ENCODE results near the gene RAB11A. TPM values are rescaled to one million over a fixed set of nuclear protein-coding genes. Genes with fewer than 3 reads are reported as not detected.
A peak's percentile ranks its signal among the peaks of the same experiment; 100 is the strongest.

The RAB11A gene
- 100 to 1,000 TPM; 158 to 159 TPM for total RNA-seq
- polyA plus RNA-seq: 194 TPM

DNA sequence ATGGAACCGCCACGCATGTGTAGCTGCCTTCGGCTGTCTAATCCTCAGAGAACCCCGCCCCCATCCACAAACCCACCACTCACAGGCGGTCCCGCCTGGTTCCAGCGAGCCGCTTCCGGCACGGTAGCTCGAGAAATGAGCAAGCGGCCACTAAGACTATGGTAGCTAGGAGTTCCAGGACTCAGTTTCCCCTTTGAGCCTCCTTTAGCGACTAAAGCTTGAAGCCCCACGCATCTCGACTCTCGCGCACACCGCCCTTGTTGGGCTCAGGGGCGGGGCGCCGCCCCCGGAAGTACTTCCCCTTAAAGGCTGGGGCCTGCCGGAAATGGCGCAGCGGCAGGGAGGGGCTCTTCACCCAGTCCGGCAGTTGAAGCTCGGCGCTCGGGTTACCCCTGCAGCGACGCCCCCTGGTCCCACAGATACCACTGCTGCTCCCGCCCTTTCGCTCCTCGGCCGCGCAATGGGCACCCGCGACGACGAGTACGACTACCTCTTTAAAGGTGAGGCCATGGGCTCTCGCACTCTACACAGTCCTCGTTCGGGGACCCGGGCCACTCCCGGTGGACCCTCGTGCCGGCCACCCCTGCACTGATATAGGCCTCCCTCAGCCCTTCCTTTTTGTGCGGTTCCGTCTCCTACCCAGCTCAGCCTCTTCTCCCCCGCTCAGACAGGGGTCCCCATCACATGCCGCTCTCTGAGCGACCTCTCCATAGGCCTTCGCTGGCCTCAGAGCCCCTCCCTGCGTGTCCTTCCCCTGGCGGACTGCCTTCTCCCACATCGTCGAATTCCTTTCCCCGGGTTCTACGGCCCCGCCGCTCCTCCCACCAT is at the start of gene RAB11A:
TSS of gene RAB11A (plus strand) at position 366 of the 828 bp plus-strand sequence. CDS start at position 461, 95 bp downstream.
- DNase-seq: peak; percentile 92 to 97 (median 96)
- ChIA-PET CTCF (interaction anchor here (0.7 to 2.6 kb wide), 18 partner anchors 9 to 629 kb away, joined by 3 to 18 read pairs (median 4); partner anchors contain the start of gene INTS14), POLR2A (interaction anchor here (0.8 to 2.4 kb wide), 8 partner anchors 10 to 565 kb away, joined by 3 to 24 read pairs (median 6); partner anchors contain the start of genes DENND4A, HACD3, INTS14 and RNU5B-1)
- Mint-ChIP-seq H3K27ac (peak within 1 kb of the TSS; percentile 97 to 100 (median 98)), H3K9me3 (peaks cover 0 to 4% (median 0%) of the 10 kb centered on the region in 5 donors), H3K4me1 (peaks cover 25 to 45% (median 43%) of the 10 kb centered on the region in 3 donors), H3K27me3 (peaks cover 0 to 12% of the 10 kb centered on the region in 2 donors), H3K4me3 (peak within 1 kb of the TSS; percentile 97 to 100 (median 99)), H3K36me3 (peaks cover 0 to 18% (median 0%) of the 10 kb centered on the region in 3 donors)
- Histone ChIP-seq H3K9me3 (ENCODE audit: low read length) (no peaks in the 10 kb centered on the region), H3K27me3 (ENCODE audit: insufficient read depth, low read length, poor library complexity, severe bottlenecking) (no peaks in the 10 kb centered on the region), H3K4me3 (ENCODE audit: low read length) (peak within 1 kb of the TSS; percentile 97), H3K4me1 (ENCODE audit: insufficient read depth, low read length) (peaks cover 25% of the 10 kb centered on the region), H3K36me3 (ENCODE audit: insufficient read depth, low read length) (no peaks in the 10 kb centered on the region), H3K27ac (ENCODE audit: low read depth, low read length) (peak within 1 kb of the TSS; percentile 96)

DNA sequence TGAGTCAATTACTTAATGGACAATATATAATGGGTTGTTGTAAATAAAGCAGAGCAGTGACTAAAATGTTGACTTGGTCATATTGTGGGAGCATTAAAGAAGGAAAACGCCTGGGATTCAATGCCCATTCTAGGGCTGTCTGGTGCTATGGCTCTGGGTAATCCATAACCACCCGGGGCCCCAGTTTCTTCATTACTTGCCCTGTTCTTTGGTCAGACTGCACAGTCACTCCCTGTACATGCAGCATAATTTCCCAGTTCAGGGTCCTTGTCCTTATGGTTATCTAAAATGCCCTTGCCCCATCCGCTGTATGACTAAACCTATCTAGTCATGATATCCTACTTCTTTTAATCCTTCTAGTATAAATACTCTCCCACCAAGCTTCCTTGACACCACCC is 49.7 kb upstream of the RAB11A start:
- no peaks in the 10 kb centered on the region for H3K9me3 ChIP-seq (ENCODE audit: low read length)

DNA sequence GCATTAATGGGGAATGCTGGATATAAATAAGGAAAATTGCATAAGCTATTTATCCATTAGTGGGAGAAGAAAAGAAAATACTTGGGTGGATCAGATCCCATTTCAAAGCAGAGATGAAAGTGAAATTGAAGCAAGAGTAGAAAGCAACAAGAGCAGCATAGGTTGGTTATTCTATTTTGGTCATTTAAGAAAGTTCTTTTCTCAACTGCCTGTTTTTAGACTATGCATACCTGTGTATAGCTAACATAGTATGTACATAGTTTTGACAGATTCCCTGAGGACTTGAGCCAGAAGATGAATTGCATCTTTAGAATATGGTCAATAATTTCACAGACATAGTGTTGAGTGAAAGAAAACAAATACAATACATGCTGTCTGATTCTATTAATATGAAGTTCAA is 48.2 kb upstream of the RAB11A start:
- peak overlapping the region; percentile 26 to 96 (median 91) for H3K27ac Mint-ChIP-seq
- no peak for DNase-seq
- H3K36me3 Mint-ChIP-seq: no peaks in the 10 kb centered on the region
- H3K27me3 Mint-ChIP-seq: no peaks in the 10 kb centered on the region
- peaks cover 52 to 62% (median 53%) of the 10 kb centered on the region in 3 donors for H3K4me1 Mint-ChIP-seq
- Histone ChIP-seq H3K27ac (ENCODE audit: low read depth, low read length) (no peak overlapping the region), H3K9me3 (ENCODE audit: low read length) (no peaks in the 10 kb centered on the region), H3K36me3 (ENCODE audit: insufficient read depth, low read length) (no peaks in the 10 kb centered on the region), H3K4me3 (ENCODE audit: low read length) (no peak overlapping the region), H3K27me3 (ENCODE audit: insufficient read depth, low read length, poor library complexity, severe bottlenecking) (no peaks in the 10 kb centered on the region), H3K4me1 (ENCODE audit: insufficient read depth, low read length) (peaks cover 47% of the 10 kb centered on the region)
- no peak overlapping the region for H3K4me3 Mint-ChIP-seq
- no peaks in the 10 kb centered on the region for H3K9me3 Mint-ChIP-seq
- ChIA-PET CTCF (interaction anchor here (0.9 to 3.1 kb wide), 5 partner anchors 12 to 182 kb away, joined by 3 to 8 read pairs (median 3); partner anchors contain the start of gene DENND4A), POLR2A (no interaction called here)

More for the DNA sequence above, 49.7 kb upstream of the RAB11A start:
- POLR2A ChIA-PET: interaction anchor here (1.1 to 2.0 kb wide), 7 partner anchors 12 to 50 kb away, joined by 3 to 24 read pairs (median 4); partner anchors contain the start of genes DENND4A and RAB11A
- no peaks in the 10 kb centered on the region for H3K27me3 ChIP-seq (ENCODE audit: insufficient read depth, low read length, poor library complexity, severe bottlenecking)
- peak overlapping the region; percentile 24 for H3K4me3 ChIP-seq (ENCODE audit: low read length)
- peak overlapping the region; percentile 72 for H3K27ac ChIP-seq (ENCODE audit: low read depth, low read length)
- H3K36me3 Mint-ChIP-seq: no peaks in the 10 kb centered on the region
- peak overlapping the region; percentile 95 to 98 (median 96) for H3K27ac Mint-ChIP-seq
- H3K27me3 Mint-ChIP-seq: no peaks in the 10 kb centered on the region
- no peak for DNase-seq
- H3K4me1 Mint-ChIP-seq: peaks cover 49 to 63% (median 56%) of the 10 kb centered on the region in 3 donors
- H3K4me1 ChIP-seq (ENCODE audit: insufficient read depth, low read length): peaks cover 47% of the 10 kb centered on the region
- CTCF ChIA-PET: interaction anchor here (1.2 to 3.1 kb wide), 5 partner anchors 10 to 39 kb away, joined by 3 to 12 read pairs (median 8); partner anchors contain the start of gene DENND4A
- no peaks in the 10 kb centered on the region for H3K9me3 Mint-ChIP-seq
- H3K4me3 Mint-ChIP-seq: peak overlapping the region in 6 of 7 donors; percentile 52 to 75 (median 70)
- H3K36me3 ChIP-seq (ENCODE audit: insufficient read depth, low read length): no peaks in the 10 kb centered on the region

DNA sequence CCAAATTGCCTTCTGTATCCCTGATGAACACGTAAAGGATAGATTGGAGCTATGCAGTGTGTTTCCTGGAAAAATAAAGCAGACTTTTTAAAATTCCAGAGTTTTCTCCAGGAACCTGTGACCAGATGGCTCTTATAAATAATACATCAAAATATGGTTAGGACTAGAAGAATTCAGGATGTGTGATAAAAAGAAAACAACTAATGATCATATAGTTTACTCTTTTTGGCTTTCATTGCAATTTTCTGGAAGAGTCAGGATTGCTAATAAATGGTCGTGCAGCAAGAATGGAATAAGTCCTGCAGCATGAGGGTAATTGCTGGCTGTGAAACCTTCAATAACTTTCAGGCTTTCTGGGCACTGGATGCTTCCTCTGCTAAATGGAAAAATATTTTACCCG is 47.0 kb upstream of the RAB11A start:
- peaks cover 54 to 63% (median 56%) of the 10 kb centered on the region in 3 donors for H3K4me1 Mint-ChIP-seq
- peak overlapping the region in 4 of 8 donors; percentile 17 to 77 (median 63) for H3K27ac Mint-ChIP-seq
- Histone ChIP-seq H3K36me3 (ENCODE audit: insufficient read depth, low read length) (no peaks in the 10 kb centered on the region), H3K27ac (ENCODE audit: low read depth, low read length) (no peak overlapping the region), H3K27me3 (ENCODE audit: insufficient read depth, low read length, poor library complexity, severe bottlenecking) (no peaks in the 10 kb centered on the region), H3K4me1 (ENCODE audit: insufficient read depth, low read length) (peaks cover 53% of the 10 kb centered on the region), H3K4me3 (ENCODE audit: low read length) (no peak overlapping the region), H3K9me3 (ENCODE audit: low read length) (no peaks in the 10 kb centered on the region)
- H3K4me3 Mint-ChIP-seq: no peak overlapping the region
- ChIA-PET POLR2A (no interaction called here), CTCF (interaction anchor here (0.8 to 3.1 kb wide), 3 partner anchors 16 to 30 kb away, joined by 3 to 12 read pairs (median 7); partner anchors contain the start of gene DENND4A)
- DNase-seq: no peak
- H3K9me3 Mint-ChIP-seq: no peaks in the 10 kb centered on the region
- H3K36me3 Mint-ChIP-seq: no peaks in the 10 kb centered on the region
- no peaks in the 10 kb centered on the region for H3K27me3 Mint-ChIP-seq

DNA sequence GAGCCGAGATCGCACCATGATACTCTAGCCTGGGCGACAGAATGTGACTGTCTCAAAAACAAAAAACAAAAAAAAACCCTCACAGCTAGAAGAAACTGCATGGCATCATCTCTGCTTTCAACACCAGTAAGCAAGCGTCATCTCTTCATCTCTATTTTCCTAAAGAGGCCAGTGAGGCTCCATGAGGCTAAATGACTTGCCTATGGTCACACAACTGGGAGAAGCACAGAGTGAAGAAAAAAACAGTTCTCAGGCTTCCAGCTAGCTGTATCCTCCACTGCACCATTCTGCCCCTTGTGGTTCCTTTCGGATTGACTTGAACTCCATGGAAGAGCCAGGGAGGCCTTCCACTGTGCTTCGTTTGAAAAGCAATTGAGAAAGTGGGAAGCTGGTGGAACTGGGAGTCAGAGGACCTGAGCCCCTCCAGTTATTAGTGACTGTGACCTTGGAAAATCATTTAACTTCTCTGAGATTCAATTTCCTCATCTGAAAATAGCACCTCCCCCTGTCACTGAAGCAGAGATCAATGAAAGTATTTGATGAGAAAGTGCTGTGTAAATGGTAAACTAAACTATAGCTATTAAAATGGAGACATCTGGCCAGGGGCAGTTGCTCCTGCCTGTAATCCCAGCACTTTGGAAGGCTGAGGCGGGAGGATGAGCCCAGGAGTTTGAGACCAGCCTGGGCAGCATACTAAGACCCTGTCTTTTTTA is 45.1 kb upstream of the RAB11A start:
- no peaks in the 10 kb centered on the region for H3K9me3 ChIP-seq (ENCODE audit: low read length)
- no peaks in the 10 kb centered on the region for H3K27me3 ChIP-seq (ENCODE audit: insufficient read depth, low read length, poor library complexity, severe bottlenecking)
- ChIA-PET CTCF (interaction anchor here (0.8 to 3.1 kb wide), 7 partner anchors 9 to 52 kb away, joined by 3 to 12 read pairs (median 4); partner anchors contain the start of gene DENND4A), POLR2A (interaction anchor here (1.0 kb wide), 1 partner anchor 33 kb away, joined by 4 read pairs; no protein-coding TSS in a partner anchor)
- H3K27ac ChIP-seq (ENCODE audit: low read depth, low read length): no peak overlapping the region
- H3K4me3 Mint-ChIP-seq: no peak overlapping the region
- no peaks in the 10 kb centered on the region for H3K36me3 ChIP-seq (ENCODE audit: insufficient read depth, low read length)
- H3K27me3 Mint-ChIP-seq: no peaks in the 10 kb centered on the region
- peaks cover 57% of the 10 kb centered on the region for H3K4me1 ChIP-seq (ENCODE audit: insufficient read depth, low read length)
- H3K4me3 ChIP-seq (ENCODE audit: low read length): no peak overlapping the region
- H3K27ac Mint-ChIP-seq: peak overlapping the region in 4 of 8 donors; percentile 4 to 50 (median 30)
- peaks cover 56 to 64% (median 57%) of the 10 kb centered on the region in 3 donors for H3K4me1 Mint-ChIP-seq
- H3K9me3 Mint-ChIP-seq: no peaks in the 10 kb centered on the region
- DNase-seq: no peak
- peaks cover 0 to 5% (median 0%) of the 10 kb centered on the region in 3 donors for H3K36me3 Mint-ChIP-seq

DNA sequence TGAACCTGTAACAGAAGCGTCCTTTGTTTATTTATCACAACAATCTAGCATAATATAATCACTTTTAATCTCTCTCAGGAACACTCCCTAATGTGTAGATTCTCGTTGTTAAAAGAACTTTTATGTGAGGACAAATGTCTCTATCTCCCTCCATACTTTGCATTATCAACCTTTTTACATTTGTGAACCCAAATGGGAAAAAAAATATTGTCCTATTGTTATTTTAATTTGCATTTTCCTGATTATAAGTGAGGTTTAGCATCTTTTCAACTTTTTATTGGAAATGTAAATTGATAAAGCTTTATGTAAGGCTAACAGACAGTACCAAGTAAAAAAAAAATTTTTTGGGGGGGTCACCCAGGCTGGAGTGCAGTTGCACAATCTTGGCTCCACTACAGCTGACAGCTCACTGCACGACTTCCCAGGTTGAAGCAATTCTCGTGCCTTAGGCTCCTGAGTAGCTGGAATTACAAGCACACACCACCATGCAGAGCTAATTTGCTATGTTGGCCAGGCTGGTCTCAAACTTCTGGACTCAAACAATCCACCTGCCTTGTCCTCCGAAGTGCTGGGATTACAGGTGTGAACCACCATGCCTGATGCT is 44.2 kb upstream of the RAB11A start:
- Mint-ChIP-seq H3K27me3 (no peaks in the 10 kb centered on the region), H3K9me3 (no peaks in the 10 kb centered on the region), H3K4me1 (peaks cover 52 to 59% (median 52%) of the 10 kb centered on the region in 3 donors), H3K27ac (peak overlapping the region in 1 of 8 donors; percentile 25), H3K36me3 (peaks cover 0 to 5% (median 0%) of the 10 kb centered on the region in 3 donors), H3K4me3 (no peak overlapping the region)
- H3K27ac ChIP-seq (ENCODE audit: low read depth, low read length): no peak overlapping the region
- H3K9me3 ChIP-seq (ENCODE audit: low read length): no peaks in the 10 kb centered on the region
- no peak overlapping the region for H3K4me3 ChIP-seq (ENCODE audit: low read length)
- H3K4me1 ChIP-seq (ENCODE audit: insufficient read depth, low read length): peaks cover 52% of the 10 kb centered on the region
- no peak for DNase-seq
- no peaks in the 10 kb centered on the region for H3K27me3 ChIP-seq (ENCODE audit: insufficient read depth, low read length, poor library complexity, severe bottlenecking)
- CTCF ChIA-PET: interaction anchor here (0.9 to 2.4 kb wide), 3 partner anchors 8 to 34 kb away, joined by 4 to 6 read pairs (median 4); no protein-coding TSS in a partner anchor
- POLR2A ChIA-PET: no interaction called here
- H3K36me3 ChIP-seq (ENCODE audit: insufficient read depth, low read length): no peaks in the 10 kb centered on the region

DNA sequence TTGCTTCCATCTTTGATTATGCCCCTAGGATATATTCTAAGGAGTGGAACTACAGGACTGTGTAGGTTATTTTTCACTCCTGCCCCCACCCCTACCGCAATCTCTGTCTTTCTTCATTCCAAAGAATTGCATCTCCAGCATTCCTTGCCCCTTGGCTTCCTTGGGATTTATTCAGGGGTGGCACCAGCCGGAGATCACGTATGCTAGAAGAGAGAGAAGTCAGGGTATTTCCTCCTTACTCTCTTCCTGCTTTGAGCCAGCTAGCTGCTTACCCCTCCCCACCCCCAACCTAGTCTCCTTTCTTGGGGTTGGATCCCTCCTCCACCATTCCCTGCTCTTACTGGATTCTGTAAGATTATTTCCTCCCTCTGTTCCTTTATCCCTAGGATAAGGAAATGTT is 42.2 kb upstream of the RAB11A start:
- peak in 1 of 5 donors; percentile 36 for DNase-seq
- H3K4me3 ChIP-seq (ENCODE audit: low read length): no peak overlapping the region

More for the DNA sequence above, 42.2 kb upstream of the RAB11A start:
- POLR2A ChIA-PET: interaction anchor here (0.6 kb wide), 3 partner anchors 9 to 16 kb away, joined by 3 to 4 read pairs (median 3); no protein-coding TSS in a partner anchor
- H3K36me3 ChIP-seq (ENCODE audit: insufficient read depth, low read length): no peaks in the 10 kb centered on the region
- Mint-ChIP-seq H3K4me3 (peak overlapping the region in 5 of 7 donors; percentile 24 to 60 (median 51)), H3K36me3 (peaks cover 0 to 5% (median 0%) of the 10 kb centered on the region in 3 donors), H3K4me1 (peaks cover 46 to 60% (median 51%) of the 10 kb centered on the region in 3 donors), H3K27me3 (no peaks in the 10 kb centered on the region), H3K9me3 (no peaks in the 10 kb centered on the region), H3K27ac (peak overlapping the region; percentile 88 to 97 (median 91))
- H3K27ac ChIP-seq (ENCODE audit: low read depth, low read length): no peak overlapping the region
- H3K4me1 ChIP-seq (ENCODE audit: insufficient read depth, low read length): peaks cover 46% of the 10 kb centered on the region
- CTCF ChIA-PET: interaction anchor here (0.7 to 1.2 kb wide), 2 partner anchors 24 to 189 kb away, joined by 3 to 4 read pairs; no protein-coding TSS in a partner anchor
- H3K9me3 ChIP-seq (ENCODE audit: low read length): no peaks in the 10 kb centered on the region
- no peaks in the 10 kb centered on the region for H3K27me3 ChIP-seq (ENCODE audit: insufficient read depth, low read length, poor library complexity, severe bottlenecking)
